Activated T-cell treated with anti-CD3 and anti-CD28 coated beads for 24 hours (primary cell): ENCODE measurements around the gene PTPRN2.
"Not testable (repeated sequence)": the region's sequence is repeated elsewhere in the genome, so short reads cannot be mapped to it uniquely, and the experiment has no call there.

Experiments
- DNase-seq: peaks from one replicate; pipeline ENCODE4 v3.0.0-alpha.2; 2020; ENCODE audit warnings: low read depth

The PTPRN2 gene

DNA sequence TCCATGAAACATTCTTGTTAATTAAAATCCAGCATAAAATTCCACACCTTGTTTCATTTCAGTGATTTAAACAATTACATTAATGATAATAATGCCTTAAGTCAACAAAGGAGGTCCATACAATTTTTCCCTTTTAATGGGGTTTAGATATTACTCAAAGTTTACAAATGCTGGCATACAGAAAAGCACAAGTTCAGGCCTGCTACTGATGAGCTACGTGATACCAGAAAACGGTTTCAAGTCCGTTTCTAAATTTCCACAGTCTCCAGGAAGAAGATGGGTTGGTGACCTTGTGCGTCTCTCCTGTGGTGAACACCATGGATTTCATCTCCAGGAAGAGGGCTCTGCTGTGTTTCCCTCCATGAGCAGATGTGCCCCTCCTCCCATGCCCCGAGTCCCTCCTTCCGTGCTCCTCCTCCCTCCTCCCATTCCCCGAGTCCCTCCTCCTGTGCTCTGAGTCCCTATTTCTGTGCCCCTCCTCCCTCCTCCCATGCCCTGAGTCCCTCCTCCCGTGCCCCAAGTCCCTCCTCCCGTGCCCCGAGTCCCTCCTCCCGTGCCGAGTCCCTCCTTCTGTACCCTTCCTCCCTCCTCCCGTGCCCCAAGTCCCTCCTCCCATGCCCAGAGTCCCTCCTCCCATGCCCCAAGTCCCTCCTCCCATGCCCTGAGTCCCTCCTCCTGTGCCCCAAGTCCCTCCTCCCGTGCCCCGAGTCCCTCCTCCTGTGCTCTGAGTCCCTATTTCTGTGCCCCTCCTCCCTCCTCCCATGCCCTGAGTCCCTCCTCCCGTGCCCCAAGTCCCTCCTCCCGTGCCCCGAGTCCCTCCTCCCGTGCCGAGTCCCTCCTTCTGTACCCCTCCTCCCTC lies 201.9 kb downstream of the PTPRN2 start:
- DNase-seq = not testable (repeated sequence)

DNA sequence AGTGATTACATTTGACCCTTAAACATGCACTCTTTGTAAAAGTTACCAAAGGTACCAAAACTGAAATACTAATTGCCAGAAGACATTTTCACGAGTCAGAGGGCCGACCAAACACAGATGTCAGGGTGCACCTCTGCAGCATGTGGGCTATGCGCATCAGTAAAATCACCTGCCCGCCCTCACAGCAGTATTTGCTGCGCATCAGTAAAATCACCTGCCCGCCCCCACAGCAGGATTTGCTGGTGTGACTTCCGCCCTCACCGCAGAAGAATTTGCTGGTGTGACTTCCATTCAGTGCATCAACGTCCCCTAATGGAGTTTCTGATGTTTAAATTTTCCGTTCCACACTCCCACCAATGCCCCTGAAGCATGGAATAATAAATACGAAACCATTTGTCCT lies 202.9 kb downstream of the PTPRN2 start:
- no peak for DNase-seq

DNA sequence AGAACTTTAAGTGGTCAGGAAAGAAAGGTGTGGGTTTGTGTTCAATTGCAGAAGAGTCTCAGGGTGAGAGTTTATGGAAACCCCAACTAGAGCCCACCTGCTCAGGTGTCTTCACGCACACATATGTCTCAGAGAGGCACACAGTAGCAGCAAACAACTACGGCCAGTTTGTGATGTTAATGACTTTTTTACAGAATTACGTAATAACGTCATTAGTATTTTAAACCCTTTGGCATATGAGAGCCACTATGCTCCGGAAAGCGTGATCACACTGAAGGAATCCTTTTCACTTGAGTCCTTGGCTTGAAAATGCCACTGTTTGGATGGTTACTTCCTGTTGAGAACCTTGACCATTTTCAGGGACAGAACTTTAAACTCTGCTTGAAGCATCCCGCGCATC lies 204.0 kb downstream of the PTPRN2 start:
- no peak for DNase-seq

DNA sequence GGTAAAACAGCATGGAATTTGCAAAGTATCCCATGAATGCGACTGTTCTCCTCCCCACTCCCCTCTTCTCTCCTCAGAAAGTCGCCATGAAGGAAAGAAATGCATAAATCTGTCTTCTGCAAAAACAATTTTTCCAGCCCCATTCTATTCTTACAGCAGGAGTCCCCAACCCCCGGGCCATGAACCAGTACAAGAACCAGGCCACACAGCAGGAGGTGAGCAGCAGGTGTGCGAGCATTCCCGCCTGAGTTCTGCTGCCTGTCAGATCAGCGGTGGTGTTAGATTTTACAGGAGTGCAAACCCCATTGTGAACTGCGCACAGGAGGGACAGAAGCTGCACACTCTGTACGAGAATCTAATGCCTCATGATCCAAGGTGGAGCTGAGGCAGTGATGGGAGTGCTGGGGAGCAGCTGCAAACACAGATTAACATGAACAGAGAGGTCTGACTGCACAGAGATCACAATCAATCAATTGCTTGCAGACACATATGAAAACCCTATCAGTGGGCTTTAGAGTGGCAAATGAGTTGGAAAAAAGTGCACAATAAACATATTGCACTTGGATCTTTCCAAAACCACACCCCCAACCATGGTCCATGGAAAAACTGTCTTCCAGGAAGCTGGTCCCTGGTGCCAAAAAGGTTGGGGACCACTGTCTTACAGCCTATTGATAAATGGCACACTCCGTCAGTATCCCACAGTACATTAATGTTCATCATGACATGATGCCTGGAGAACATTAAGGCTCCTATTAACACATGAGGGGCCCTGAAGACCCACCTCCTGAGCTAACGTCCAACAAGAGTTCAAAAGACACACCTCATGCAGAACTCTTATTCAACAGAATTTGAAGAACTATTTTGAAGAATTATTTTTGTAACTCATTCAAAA lies 205.0 kb downstream of the PTPRN2 start:
- DNase-seq = no peak

DNA sequence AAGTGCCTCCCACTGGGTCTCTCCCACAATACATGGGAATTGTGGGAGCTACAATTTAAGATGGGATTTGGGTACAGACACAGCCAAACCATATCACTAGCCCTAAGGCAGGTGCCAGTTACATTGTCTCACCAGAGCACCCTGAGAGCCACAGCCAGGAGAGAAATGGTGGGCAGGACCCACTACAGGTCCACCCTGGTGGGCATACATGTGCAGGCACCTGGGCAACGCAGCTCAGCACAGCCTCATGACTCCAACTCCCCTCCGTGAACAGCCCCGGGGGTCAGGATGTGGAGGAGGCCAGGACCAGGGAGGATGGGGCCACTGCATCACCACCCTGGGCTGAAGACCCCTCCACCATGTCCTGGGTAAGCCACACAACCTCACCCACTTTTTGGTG lies 205.7 kb downstream of the PTPRN2 start:
- no peak for DNase-seq

DNA sequence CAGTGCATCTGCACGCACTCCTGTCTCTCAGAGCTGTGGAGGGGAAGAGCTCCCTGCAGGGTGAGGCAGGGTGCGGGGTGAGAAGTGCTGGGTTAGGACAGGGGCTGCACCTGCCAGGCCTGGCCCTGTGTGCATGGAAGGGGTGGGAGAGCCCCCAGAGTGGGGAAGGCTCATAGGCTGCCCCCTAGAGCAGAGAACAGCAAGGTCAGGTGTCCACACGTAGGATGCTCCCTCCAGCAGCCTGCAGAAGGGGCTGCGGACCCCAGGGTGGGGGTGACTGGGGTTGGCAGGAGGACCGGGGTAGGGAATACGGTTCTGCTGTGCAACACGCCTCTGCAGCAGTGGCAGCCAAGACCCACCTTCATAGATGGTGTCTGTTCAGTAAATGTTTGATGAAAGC lies 208.6 kb downstream of the PTPRN2 start:
- no peak for DNase-seq

DNA sequence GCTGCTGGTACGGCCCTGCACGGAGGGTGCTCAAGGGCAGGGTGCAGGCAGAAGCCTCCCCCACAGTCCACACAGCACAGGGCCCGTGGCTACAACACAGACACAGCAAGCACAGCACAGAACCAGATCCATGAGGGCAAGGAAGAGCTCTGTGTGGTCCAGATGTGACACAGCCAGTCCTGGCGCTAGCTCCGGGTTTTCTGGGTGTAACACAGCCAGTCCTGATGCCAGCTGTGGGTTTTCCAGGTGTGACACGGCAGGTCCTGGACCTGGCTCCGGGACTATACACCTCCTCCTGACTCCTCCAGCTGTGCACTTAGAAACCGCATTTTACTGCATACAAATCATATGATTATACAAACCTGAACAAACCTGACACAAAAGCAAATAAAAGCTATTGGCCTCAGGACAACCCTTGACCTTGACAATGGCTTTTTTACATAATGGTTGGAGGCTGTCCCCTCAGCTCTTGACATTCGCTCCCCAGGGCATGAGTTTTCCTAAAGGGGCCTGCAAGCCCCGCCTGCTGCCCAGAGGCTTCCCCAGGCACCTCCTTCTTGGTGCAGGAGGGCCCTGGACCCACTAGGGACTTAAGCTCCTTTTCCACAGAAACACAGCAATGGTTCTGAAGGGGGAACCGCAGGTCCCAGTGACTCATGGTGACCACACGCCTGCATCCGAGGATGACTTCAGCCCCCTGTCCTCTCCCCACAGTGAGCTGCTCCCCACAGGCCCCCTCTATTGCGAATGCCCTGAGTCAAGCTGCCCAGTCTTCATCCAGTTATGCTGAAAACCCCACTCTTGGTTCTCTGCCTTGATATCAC lies 209.6 kb downstream of the PTPRN2 start:
- DNase-seq = no peak

DNA sequence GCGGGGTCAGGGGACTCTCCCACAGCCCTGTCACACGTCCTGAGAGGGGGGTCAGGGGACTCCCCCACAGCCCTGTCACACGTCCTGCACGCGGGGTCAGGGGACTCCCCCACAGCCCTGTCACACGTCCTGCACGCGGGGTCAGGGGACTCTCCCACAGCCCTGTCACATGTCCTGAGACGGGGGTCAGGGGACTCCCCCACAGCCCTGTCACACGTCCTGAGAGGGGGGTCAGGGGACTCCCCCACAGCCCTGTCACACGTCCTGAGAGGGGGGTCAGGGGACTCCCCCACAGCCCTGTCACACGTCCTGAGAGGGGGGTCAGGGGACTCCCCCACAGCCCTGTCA lies 210.8 kb downstream of the PTPRN2 start:
- not testable (repeated sequence) for DNase-seq

DNA sequence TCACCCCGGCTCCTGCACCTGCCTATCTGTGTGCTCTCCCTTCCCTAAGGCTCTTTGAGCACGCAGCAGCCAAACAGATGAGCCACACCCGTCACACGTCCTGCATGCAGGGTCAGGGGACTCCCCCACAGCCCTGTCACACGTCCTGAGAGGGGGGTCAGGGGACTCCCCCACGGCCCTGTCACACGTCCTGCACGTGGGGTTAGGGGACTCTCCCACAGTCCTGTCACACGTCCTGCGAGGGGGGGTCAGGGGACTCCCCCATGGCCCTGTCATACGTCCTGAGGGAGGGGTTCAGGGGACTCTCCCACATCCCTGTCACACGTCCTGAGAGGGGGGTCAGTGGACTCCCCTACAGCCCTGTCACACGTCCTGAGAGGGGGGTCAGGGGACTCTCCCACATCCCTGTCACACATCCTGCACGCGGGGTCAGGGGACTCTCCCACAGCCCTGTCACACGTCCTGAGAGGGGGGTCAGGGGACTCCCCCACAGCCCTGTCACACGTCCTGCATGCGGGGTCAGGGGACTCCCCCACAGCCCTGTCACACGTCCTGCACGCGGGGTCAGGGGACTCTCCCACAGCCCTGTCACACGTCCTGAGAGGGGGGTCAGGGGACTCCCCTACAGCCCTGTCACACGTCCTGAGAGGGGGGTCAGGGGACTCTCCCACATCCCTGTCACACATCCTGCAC lies 211.3 kb downstream of the PTPRN2 start:
- DNase-seq = peak; percentile 10

DNA sequence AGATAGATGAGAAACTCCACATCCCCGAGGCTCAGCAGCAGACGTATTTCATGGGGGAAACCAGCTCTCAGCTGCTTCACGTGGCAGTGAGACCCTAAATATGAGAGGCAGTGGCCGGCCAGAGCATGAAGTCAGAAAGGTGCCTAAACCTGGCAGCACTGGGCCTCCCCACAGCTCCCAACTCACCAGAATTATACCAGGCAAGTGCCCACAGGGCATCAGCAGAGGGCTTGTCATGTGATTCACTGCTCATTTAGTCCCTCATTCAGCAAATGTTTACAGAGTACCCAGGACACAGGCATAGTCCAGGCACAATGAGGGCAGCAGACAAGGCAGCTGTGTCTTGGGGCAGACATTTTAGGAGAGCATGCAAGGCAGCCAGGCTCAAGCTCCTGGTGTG lies 212.6 kb downstream of the PTPRN2 start:
- no peak for DNase-seq

DNA sequence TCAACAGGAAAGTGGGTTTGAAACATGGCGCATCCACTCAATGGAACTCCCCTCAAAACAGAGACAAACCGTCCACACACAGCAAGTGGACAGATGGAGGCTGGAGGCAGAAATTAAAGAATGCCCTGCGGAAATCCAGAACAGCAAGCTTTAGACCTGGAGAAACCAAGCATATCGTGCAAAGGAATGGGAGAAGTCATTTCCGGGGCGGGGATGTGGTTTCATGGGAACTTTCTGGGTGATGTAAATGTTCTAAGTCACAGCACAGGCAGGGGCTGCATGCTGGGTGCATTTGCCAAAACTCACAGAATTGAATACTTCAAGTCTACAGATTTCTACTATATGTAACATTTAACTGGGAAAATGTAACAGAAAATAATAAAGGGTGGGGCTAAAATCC lies 213.0 kb downstream of the PTPRN2 start:
- DNase-seq = no peak

DNA sequence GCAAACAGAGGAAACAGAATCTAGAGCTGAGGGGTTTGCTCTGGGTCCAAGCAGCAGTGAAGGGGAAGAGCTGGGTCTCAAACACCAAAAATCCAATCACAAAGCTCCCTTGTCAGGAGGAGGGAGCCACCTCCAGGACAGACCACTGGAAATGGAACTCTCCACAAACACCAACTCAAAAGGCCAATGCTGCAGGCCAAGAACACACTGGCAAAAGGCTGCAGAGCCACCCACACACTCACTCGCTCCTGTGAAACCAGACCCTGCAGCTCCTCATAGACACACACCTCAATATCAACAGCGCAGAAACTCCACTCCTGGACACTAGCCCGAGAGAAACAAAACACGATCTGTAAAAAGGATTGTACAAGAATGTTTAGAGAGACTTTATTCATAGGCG lies 213.5 kb downstream of the PTPRN2 start:
- DNase-seq = no peak

DNA sequence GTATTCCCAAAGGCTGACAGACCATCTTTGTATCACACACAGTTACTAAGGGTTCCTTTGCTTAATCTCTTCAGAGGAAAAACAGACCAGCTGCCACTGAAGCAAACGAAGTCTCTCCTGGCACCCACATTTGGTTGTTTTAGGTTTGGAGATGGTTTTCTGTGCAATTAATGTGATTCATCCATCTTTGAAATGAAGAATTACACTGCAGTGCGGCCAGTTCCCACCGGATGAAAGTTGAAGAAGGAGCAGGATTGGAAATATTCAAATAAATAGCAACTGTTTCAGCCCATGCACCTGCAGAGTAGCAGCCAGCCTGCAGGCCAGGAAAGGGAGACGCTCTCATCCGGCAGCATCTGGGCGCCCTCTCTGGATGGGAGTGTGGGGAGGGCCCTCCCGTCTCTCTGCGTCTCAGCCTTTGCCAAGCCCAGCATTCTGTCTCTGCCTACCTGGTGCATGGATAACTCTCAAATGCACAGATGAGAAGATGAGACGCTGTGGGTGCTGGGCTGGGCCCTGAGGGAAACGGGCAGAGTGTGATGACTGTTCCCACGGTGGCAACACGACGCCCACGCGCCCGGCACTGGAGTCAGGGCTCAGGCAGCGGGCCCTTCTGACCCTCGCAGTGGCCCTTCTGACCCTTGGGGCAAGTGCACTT lies 214.0 kb downstream of the PTPRN2 start:
- DNase-seq = no peak

DNA sequence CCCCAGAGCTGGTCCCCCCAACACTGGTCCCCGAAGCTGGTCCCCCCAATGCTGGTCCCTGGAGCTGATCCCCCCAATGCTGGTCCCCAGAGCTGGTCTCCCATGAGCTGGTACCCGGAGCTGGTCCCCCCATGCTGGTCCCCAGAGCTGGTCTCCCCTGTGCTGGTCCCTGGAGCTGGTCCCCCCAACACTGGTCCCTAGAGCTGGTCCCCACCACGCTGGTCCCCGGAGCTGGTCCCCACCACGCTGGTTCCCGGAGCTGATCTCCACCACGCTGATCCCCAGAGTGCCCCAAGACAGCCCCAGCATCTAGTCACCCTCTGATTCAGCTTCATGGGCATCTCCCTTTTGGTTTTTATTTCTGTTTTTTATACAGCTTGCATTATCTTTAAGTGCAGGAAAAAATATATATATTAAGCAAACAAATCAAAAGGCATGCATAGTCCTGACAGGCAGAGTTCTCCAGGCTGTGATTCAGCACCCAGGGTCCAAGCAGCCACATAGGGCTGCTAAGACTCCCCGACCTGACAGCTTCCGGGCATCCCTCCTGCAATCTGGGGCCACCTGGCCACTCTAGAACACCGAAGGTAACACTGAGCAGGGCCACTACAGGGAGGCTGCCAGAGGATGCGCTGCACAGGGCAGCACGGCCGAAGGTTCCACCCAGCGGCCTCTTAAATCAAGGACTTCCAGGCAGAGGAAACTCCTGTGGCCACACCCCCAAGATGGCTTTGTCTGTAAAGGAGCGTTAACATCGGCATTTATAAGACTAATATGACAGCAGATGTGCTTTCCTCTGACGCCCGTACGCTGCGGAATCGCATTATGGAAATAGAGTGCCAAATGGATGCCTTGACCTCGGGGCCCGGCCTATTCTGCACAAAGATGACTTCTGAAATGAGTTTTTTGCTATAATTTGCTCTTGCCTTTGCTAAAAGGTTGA lies 215.0 kb downstream of the PTPRN2 start:
- no peak for DNase-seq

DNA sequence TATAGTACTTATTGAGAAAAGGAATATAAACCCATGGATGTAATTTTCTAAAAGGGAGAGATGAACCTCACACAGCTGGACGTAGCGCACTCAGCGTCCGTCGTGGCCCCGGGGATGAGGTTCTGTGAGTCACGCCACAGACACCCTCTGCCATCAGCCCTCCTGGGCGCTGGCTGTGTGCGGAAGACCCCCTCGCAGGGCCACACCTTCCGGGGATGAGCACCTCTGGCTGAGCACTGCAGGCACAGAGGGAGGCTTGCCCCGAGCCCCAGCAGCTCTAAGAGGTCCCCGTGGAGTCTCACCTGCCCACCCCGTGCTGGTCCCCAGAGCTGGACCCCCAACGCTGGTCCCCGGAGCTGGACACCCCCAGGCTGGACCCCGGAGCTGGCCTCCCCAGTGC lies 215.8 kb downstream of the PTPRN2 start:
- no peak for DNase-seq

DNA sequence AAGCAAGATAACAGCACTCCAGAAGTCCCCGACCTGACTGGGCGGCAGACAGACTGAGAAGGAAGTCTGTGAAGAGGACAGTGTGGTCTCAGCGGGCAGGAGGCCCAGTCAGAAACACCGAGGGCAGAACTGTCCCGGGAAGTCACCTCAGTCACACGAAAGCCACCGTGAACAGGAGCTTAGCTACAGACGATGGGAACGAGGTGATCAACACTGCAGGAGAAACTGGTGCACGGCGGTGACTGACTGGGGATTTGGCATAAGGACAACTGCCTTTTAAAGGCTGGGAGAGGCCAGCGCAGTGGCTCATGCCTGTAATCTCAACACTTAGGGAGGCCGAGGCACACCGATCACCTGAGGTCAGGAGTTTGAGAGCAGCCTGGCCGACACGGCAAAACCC lies 217.8 kb downstream of the PTPRN2 start:
- DNase-seq = no peak

DNA sequence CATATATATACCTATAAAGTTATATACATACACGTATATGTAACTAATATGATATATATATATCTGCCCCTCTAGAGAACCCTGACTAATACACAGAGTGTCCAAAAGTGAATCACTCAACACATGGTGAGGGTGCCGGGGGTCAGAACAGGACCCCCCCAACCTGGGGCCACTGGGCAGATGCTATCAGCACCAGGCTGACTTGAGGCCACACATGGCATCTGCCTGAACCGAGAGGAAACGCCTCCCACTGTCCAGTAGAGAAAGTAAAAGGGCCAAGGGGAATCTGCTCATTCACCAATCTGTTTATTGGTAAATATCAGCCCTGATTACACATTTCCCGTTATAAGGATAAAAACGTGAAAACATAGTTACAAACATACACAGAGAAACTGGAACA lies 218.3 kb downstream of the PTPRN2 start:
- no peak for DNase-seq

DNA sequence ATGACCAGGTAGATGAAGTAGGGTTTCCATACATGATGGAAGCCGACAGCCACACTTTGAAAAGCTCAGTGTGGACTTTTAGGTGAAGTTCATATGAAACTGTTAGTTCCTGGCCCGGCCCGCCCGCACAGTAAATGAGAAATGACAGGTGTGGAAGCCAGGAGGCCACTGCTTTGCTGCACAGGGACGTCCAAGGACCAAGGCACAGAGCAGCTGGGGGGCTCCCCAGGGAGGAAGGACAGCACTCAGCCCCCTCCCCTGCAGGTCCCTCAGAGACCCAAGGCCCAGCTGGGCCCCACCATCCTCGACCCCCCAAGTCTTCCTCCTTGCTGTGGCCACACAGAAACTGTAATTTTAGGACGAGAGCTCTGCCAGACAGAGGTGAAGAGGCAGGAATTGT lies 219.2 kb downstream of the PTPRN2 start:
- DNase-seq = no peak

DNA sequence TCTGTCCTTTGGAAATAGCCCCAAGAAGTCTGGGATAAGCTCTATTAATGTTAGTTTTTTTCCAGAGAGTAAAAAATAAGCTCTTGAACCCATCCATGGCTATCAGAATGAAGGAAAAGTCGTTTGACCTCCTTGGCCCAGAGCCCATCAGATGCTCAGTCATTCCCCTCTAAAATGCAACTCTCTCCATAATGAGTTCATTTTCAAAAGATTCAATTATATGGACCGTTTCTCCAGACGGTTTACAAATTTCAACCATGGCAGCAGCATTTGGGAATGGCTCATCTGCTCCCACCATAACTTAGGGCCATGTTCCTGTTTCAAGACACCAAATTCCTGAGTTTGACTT lies 220.0 kb downstream of the PTPRN2 start:
- no peak for DNase-seq

DNA sequence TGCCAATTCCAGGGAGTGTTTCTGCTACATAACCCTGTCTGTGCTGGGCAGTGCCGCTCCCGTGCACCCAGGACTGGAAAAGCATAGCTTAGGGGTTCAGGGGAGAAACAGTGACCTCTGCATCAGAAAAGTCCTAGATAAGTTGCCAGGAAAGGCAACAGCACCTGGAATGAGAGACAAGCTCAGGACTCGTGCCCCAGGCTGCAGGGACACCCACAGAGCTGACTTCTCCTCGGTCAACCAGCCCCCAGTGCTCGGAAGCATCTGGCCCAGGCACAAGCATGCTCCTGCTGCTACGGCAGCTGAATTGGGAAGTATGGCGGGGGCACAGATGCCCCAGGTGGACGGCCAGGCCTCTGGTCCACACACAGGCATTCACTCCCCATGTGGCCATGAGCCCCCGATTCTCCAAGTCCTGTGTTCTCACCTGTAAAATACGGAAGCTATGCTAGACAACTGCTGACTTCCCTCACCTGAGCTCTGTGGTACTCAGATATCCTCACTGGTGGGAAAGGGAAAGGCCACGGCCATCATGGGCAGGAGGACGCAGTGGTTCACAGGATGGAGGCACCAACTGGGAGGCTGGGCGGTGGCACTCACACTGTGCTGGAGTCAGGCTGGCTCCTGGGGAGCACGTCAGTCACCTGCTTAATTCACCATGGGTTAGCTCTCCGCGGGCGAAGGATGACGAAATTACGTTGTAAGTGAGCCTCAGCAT lies 220.5 kb downstream of the PTPRN2 start:
- DNase-seq = no peak
